ENCODE data around the gene YIPF3. TPM values are rescaled to one million over a fixed set of nuclear protein-coding genes. Genes with fewer than 3 reads are reported as not detected.

Gene YIPF3
- total RNA-seq, 1 experiment from 2014 or later: 81.3 TPM

GRCh38 chr6:43502666-43503065, 14.1 kb downstream of the YIPF3 start (continued):
- TF ChIP-seq ARID4B (CRISPR knock-in tag; IDR thresholded peaks at IDR 0.05; ENCODE audit: borderline replicate concordance) (no peak), JAZF1 (CRISPR knock-in tag; IDR thresholded peaks at IDR 0.05) (no peak), E2F5 (CRISPR knock-in tag; IDR thresholded peaks at IDR 0.05) (no peak), IRF1 (CRISPR knock-in tag; IDR thresholded peaks at IDR 0.05) (no peak), ZBTB21 (CRISPR knock-in tag; IDR thresholded peaks at IDR 0.05; ENCODE audit: borderline replicate concordance) (no peak), ESRRA (CRISPR knock-in tag; IDR thresholded peaks at IDR 0.05; ENCODE audit: borderline replicate concordance) (no peak), FOXK1 (CRISPR knock-in tag; IDR thresholded peaks at IDR 0.05) (no peak), AR (CRISPR knock-in tag; IDR thresholded peaks at IDR 0.05) (no peak), MLX (CRISPR knock-in tag; IDR thresholded peaks at IDR 0.05) (no peak), ZNF671 (CRISPR knock-in tag; IDR thresholded peaks at IDR 0.05) (no peak), OVOL2 (CRISPR knock-in tag; IDR thresholded peaks at IDR 0.05; ENCODE audit: borderline replicate concordance) (no peak), CREB1 (CRISPR knock-in tag; IDR thresholded peaks at IDR 0.05) (no peak)

- no peak overlapping the region for H3K27ac Mint-ChIP-seq
- H3K9me3 Mint-ChIP-seq: no peaks in the 10 kb centered on the region
- TF ChIP-seq MLX (CRISPR knock-in tag; IDR thresholded peaks at IDR 0.05) (no peak), CREM (CRISPR knock-in tag; IDR thresholded peaks at IDR 0.05) (no peak), ESRRA (CRISPR knock-in tag; IDR thresholded peaks at IDR 0.05; ENCODE audit: borderline replicate concordance) (no peak), ATF6 (CRISPR knock-in tag; IDR thresholded peaks at IDR 0.05) (no peak), ZSCAN18 (CRISPR knock-in tag; IDR thresholded peaks at IDR 0.05) (no peak), PREB (CRISPR knock-in tag; IDR thresholded peaks at IDR 0.05; ENCODE audit: borderline replicate concordance) (no peak), ATF1 (CRISPR knock-in tag; IDR thresholded peaks at IDR 0.05) (no peak), MXD4 (CRISPR knock-in tag; IDR thresholded peaks at IDR 0.05; ENCODE audit: borderline replicate concordance) (no peak)
- ChIA-PET CTCF (interaction anchor here (0.6 to 1.0 kb wide), 4 partner anchors 9 to 50 kb away, joined by 3 to 5 read pairs (median 4); partner anchors contain the start of genes LRRC73, POLR1C and YIPF3), POLR2A (interaction anchor here (0.6 kb wide), 1 partner anchor 142 kb away, joined by 3 read pairs; no protein-coding TSS in a partner anchor)
- no peaks in the 10 kb centered on the region for H3K27me3 Mint-ChIP-seq (ENCODE audit: low read depth)
- ATAC-seq (no peak), DNase-seq (ENCODE audit: low spot score) (no peak)
- no peak overlapping the region for H3K4me3 Mint-ChIP-seq
- H3K4me1 Mint-ChIP-seq: peaks cover 4% of the 10 kb centered on the region
- H3K36me3 Mint-ChIP-seq: peaks cover 46% of the 10 kb centered on the region
These were observed 15.8 kb downstream of the YIPF3 start for GRCh38 chr6:43500921-43501320.

Data from WTC11 (cell line).